HG03571 (cell line): Measurements from ENCODE around the gene MAB21L2.

Source experiments
- ATAC-seq: cut with Tn5 transposase; IDR thresholded peaks from one replicate; pipeline ENCODE4 v1.9.1; 2021; ENCODE audit not compliant: unreplicated experiment

The MAB21L2 gene

GRCh38 chr4:150574678-150575077 lies 7.3 kb upstream of the MAB21L2 start:
- no peak for ATAC-seq

GRCh38 chr4:150577796-150578195 lies 4.2 kb upstream of the MAB21L2 start:
- ATAC-seq = no peak

- no peak for ATAC-seq
Observed at GRCh38 chr4:150578745-150579501, 3.0 kb upstream of the MAB21L2 start.

GRCh38 chr4:150579551-150580234 lies 2.3 kb upstream of the MAB21L2 start:
- no peak for ATAC-seq

GRCh38 chr4:150580306-150580705 lies 1.6 kb upstream of the MAB21L2 start:
- ATAC-seq = no peak

GRCh38 chr4:150581056-150581605 lies 820 bp upstream of the MAB21L2 start:
- no peak for ATAC-seq

- ATAC-seq = no peak
Observed at GRCh38 chr4:150581641-150582051, 305 bp upstream of the MAB21L2 start.

GRCh38 chr4:150582873-150583286 lies 929 bp downstream of the MAB21L2 start:
- ATAC-seq = no peak

GRCh38 chr4:150583287-150584110 lies 1.5 kb downstream of the MAB21L2 start:
- no peak for ATAC-seq

GRCh38 chr4:150584111-150584915 lies 2.4 kb downstream of the MAB21L2 start:
- no peak for ATAC-seq

- ATAC-seq = no peak
Observed at GRCh38 chr4:150585611-150586010, 3.7 kb downstream of the MAB21L2 start.

GRCh38 chr4:150586162-150586810 lies 4.3 kb downstream of the MAB21L2 start:
- ATAC-seq = no peak

GRCh38 chr4:150588316-150588715 lies 6.4 kb downstream of the MAB21L2 start:
- ATAC-seq = no peak

GRCh38 chr4:150589157-150589556 lies 7.2 kb downstream of the MAB21L2 start:
- ATAC-seq = no peak

GRCh38 chr4:150590631-150591030 lies 8.7 kb downstream of the MAB21L2 start:
- ATAC-seq = no peak

- no peak for ATAC-seq
Observed at GRCh38 chr4:150591406-150591805, 9.5 kb downstream of the MAB21L2 start.

GRCh38 chr4:150591904-150592303 lies 10.0 kb downstream of the MAB21L2 start:
- no peak for ATAC-seq

GRCh38 chr4:150593996-150594395 lies 12.0 kb downstream of the MAB21L2 start:
- ATAC-seq = no peak

- no peak for ATAC-seq
Observed at GRCh38 chr4:150598909-150599308, 17.0 kb downstream of the MAB21L2 start.

- no peak for ATAC-seq
Observed at GRCh38 chr4:150599547-150599946, 17.6 kb downstream of the MAB21L2 start.
